ENCODE results near the gene NDUFA11.
"Not testable (repeated sequence)": the region's sequence is repeated elsewhere in the genome, so short reads cannot be mapped to it uniquely, and the experiment has no call there.

- not testable (repeated sequence) for TF ChIP-seq CTCF, POLR2A, POLR2AphosphoS5, EP300 (IDR thresholded peaks at IDR 0.05)
These were observed 20.3 kb downstream of the NDUFA11 start for GRCh38 chr19:5883157-5883873.

All from suprapubic skin (tissue), 4 donors.